MG63 (cell line): ENCODE results near the gene CELA2A. TPM values are rescaled to one million over a fixed set of nuclear protein-coding genes. Genes with fewer than 3 reads are reported as not detected.

Experiments used
- total RNA-seq: library from RNA; depleted of rRNA; stranded (reverse); fragments of >200 nt; shearing (Covaris generic); gene quantifications from 2 replicates; pipeline ENCODE4 v1.2.3, GENCODE V29; 2014; ENCODE audit warnings: low replicate concordance; rRNA removed

The CELA2A gene
- total RNA-seq, 1 experiment from 2014 or later: not detected

Other genes starting within 250 kb of the CELA2A start
- gene FHAD1, start 209.5 kb upstream of the CELA2A start, total RNA-seq: 0.33 and 1.1 TPM in 2 replicates
- gene EFHD2, start 46.8 kb upstream of the CELA2A start, total RNA-seq: 69.5 and 92.0 TPM in 2 replicates
- gene CTRC, start 18.3 kb upstream of the CELA2A start, total RNA-seq: not detected in 2 replicates
- not detected in 2 replicates for gene CELA2B, start 19.4 kb downstream of the CELA2A start, total RNA-seq
- 5.3 and 8.8 TPM in 2 replicates for gene CASP9, start 67.5 kb downstream of the CELA2A start, total RNA-seq
- 3.5 and 3.6 TPM in 2 replicates for gene DNAJC16, start 70.1 kb downstream of the CELA2A start, total RNA-seq
- gene AGMAT, start 128.3 kb downstream of the CELA2A start, total RNA-seq: 0.84 and 1.1 TPM in 2 replicates
- gene DDI2, start 160.7 kb downstream of the CELA2A start, total RNA-seq: 1.8 and 7.6 TPM in 2 replicates
- 22.8 and 32.6 TPM in 2 replicates for gene PLEKHM2, start 227.6 kb downstream of the CELA2A start, total RNA-seq